GM12874 (cell line): Measurements from ENCODE around the gene HTR7.
A peak's percentile ranks its signal among the peaks of the same experiment; 100 is the strongest.

Experiments
- CTCF ChIP-seq: IDR thresholded peaks from 2 replicates; pipeline ENCODE4 v1.5.1; 2011; ENCODE audit warnings: low read depth, mild to moderate bottlenecking, control low read depth, low read length, moderate library complexity; ENCODE audit not compliant: insufficient read depth

The HTR7 gene

GRCh38 chr10:90800232-90800796 lies 57.5 kb downstream of the HTR7 start:
- no peak for TF ChIP-seq CTCF

- no peak for TF ChIP-seq CTCF
Observed at GRCh38 chr10:90799172-90799571, 58.7 kb downstream of the HTR7 start.

DNA sequence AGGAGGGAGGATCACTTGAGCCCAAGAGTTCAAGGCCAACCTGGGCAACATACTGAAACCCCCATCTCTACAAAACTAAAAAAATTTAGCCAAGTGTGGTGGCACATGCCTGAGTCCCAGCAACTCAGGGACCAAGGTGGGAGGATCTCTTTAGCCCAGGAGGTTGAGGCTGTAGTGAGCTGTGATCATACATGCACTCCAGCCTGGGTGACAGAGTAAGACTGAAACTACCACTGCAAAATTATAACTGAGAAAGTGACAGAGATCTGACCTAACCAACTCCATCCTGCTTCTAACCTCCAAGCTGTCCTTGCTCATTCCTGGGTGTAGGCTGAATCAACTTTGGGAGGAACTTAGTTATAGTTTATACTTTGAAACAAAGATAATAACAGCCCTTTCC lies 59.4 kb downstream of the HTR7 start:
- no peak for TF ChIP-seq CTCF

- TF ChIP-seq CTCF, result no peak
Observed at GRCh38 chr10:90790422-90790821, 67.4 kb downstream of the HTR7 start.

DNA sequence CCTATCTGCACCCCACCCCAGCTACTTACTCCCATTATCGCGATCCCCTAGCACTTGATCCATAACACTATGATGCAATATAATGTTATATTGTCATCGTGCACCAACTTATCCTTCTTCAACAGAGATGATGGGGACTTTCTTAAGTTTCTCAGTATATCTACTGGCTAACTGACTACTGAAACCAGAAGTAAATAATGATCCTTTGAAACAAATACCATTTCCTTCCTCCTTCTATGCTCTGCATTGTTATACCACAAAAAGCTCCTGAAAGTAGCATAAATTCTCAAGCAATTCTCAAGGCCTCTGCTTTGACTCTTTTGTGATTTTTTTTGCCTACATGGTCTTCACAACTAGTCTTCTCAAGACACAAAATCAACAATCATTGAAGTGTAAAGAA lies 68.9 kb downstream of the HTR7 start:
- TF ChIP-seq CTCF, result no peak

DNA sequence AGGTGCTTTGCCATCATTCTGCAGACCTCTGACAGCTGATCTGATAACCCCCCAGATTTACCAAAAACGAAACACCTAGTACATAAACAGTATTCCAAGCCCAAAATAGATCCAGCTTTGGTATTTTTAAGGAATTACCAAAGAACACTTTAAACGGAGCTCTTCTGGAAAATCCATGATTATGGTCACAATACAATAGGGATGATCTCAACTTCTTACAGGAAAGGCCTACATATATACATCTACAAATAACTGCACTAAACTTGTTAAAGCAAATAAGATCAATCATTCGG lies 69.7 kb downstream of the HTR7 start:
- TF ChIP-seq CTCF, result no peak

- TF ChIP-seq CTCF, result peak; percentile 68
Observed at GRCh38 chr10:90787393-90788198, 70.2 kb downstream of the HTR7 start.

DNA sequence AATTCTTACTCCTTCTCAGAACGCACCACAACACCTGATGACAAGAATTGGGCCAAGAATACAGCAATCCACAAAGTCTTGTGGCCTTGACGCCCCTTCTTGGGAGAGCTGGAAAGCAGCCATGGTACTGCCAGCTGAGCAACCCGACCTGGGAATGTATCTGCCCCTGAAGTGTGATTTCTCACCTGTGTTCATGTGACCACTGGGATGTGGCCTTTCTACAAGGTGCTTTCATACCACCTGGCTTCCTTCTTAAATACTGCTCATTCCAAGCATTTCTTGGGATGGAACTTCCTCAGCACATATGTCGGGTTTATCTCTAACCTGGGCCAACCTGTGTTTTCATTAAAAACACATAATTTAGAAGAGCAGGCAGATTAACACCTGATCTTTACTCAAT lies 72.1 kb downstream of the HTR7 start:
- TF ChIP-seq CTCF, result no peak
